KMS-11 (cell line): ENCODE results near the gene NLE1.
"Not testable (repeated sequence)": the region's sequence is repeated elsewhere in the genome, so short reads cannot be mapped to it uniquely, and the experiment has no call there.

Experiments
- H2AFZ ChIP-seq: fragments of 200-600 bp; sonication (generic); 2 replicates; pipeline ENCODE4 v1.6.1; 2016; ENCODE audit warnings: antibody characterized with exemption, mixed run types, low read depth
- H3K27ac ChIP-seq: fragments of 200-600 bp; sonication (generic); 2 replicates; pipeline ENCODE4 v1.6.1; 2016; ENCODE audit warnings: mild to moderate bottlenecking, mixed run types
- H3K27me3 ChIP-seq: fragments of 200-600 bp; sonication (generic); 2 replicates; pipeline ENCODE4 v1.6.1; 2017; ENCODE audit warnings: mild to moderate bottlenecking, low read depth, mixed run types, moderate library complexity; ENCODE audit not compliant: insufficient read depth
- H3K36me3 ChIP-seq: fragments of 200-600 bp; sonication (generic); 2 replicates; pipeline ENCODE4 v1.6.1; 2017; ENCODE audit warnings: mild to moderate bottlenecking, mixed run types; ENCODE audit not compliant: insufficient read depth
- H3K4me1 ChIP-seq: fragments of 200-600 bp; sonication (generic); 2 replicates; pipeline ENCODE4 v1.6.1; 2016; ENCODE audit warnings: mild to moderate bottlenecking, low read depth, mixed run types; ENCODE audit not compliant: poor library complexity, severe bottlenecking
- H3K4me2 ChIP-seq: fragments of 200-600 bp; sonication (generic); 2 replicates; pipeline ENCODE4 v1.7.0; 2016; ENCODE audit warnings: mild to moderate bottlenecking, mixed run types
- H3K4me3 ChIP-seq: fragments of 200-600 bp; sonication (generic); IDR thresholded peaks from 2 replicates; pipeline ENCODE4 v1.6.1; 2017; ENCODE audit warnings: low read depth, low read length, mixed read lengths; ENCODE audit not compliant: insufficient read depth
- H3K79me2 ChIP-seq: fragments of 200-600 bp; sonication (generic); 2 replicates; pipeline ENCODE4 v1.6.1; 2016; ENCODE audit warnings: low read depth, mixed run types; ENCODE audit not compliant: insufficient read depth
- H3K9ac ChIP-seq: fragments of 200-600 bp; sonication (generic); 2 replicates; pipeline ENCODE4 v1.6.1; 2016; ENCODE audit warnings: mild to moderate bottlenecking, mixed run types
- H4K20me1 ChIP-seq: fragments of 200-600 bp; sonication (generic); 2 replicates; pipeline ENCODE4 v1.6.1; 2016; ENCODE audit warnings: mild to moderate bottlenecking, mixed run types; ENCODE audit not compliant: insufficient read depth
- TF ChIP-seq, protein P1 (sequence below): fragments of 200-600 bp; sonication (generic); conservative IDR thresholded peaks from 2 replicates; pipeline ENCODE4 v1.6.1; 2017; ENCODE audit warnings: low read depth, mild to moderate bottlenecking, antibody characterized with exemption, low read length, moderate library complexity, mixed read lengths

The NLE1 gene

DNA sequence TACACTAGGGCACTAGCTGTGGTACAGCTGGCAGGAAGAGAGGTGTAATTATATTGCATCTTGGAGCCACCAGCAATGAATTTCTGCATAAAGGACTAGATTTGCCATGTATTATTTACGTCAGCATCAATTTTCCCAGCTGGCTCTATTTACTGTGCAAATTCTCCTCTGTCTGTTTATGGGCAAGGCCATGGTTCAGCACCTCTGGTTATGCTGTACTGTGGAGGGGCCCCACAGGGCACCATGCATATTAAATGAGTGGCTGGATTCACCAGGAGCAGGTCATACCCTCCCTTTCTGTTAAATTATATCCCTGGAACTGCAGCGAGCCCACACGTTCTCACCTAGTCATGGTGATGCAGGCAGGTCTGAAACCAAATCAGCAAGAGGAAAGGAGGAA, 42.2 kb downstream of the NLE1 start:
- Histone ChIP-seq H3K27ac (no peak overlapping the region), H3K9ac (no peak overlapping the region), H3K4me2 (no peak overlapping the region), H3K79me2 (no peaks in the 10 kb centered on the region), H3K4me1 (no peaks in the 10 kb centered on the region), H3K4me3 (no peak overlapping the region), H2AFZ (no peak overlapping the region), H3K36me3 (0 out of 2 replicates have a peak, but pooled peaks cover 5% of the 10 kb centered on the region), H4K20me1 (no peaks in the 10 kb centered on the region), H3K27me3 (no peaks in the 10 kb centered on the region)
- TF ChIP-seq, protein P1, sequence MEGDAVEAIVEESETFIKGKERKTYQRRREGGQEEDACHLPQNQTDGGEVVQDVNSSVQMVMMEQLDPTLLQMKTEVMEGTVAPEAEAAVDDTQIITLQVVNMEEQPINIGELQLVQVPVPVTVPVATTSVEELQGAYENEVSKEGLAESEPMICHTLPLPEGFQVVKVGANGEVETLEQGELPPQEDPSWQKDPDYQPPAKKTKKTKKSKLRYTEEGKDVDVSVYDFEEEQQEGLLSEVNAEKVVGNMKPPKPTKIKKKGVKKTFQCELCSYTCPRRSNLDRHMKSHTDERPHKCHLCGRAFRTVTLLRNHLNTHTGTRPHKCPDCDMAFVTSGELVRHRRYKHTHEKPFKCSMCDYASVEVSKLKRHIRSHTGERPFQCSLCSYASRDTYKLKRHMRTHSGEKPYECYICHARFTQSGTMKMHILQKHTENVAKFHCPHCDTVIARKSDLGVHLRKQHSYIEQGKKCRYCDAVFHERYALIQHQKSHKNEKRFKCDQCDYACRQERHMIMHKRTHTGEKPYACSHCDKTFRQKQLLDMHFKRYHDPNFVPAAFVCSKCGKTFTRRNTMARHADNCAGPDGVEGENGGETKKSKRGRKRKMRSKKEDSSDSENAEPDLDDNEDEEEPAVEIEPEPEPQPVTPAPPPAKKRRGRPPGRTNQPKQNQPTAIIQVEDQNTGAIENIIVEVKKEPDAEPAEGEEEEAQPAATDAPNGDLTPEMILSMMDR, result no peak

DNA sequence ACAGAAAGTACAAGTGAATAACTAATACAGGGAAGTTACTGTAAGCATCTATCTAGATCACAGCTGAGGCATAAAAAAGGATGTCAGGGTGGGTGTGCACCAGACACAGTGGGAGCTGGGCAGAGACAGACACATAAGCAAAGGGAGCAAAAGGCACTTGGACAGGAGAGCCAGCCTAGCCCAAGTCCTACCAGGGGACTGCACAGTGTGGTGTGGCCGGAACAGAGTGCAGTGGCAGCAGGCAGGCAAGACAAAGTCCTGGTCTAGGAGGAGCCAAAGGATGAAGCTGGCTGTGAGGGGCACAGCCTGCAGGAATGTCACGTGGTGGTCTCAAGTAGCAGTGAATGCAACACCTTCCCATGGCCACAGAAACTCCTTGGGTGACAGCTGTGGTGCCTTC, 44.3 kb downstream of the NLE1 start:
- no peaks in the 10 kb centered on the region for H3K79me2 ChIP-seq
- no peak overlapping the region for H3K4me2 ChIP-seq
- H3K36me3 ChIP-seq, result 0 out of 2 replicates have a peak, but pooled peaks cover 5% of the 10 kb centered on the region
- no peaks in the 10 kb centered on the region for H4K20me1 ChIP-seq
- no peak overlapping the region for H3K27ac ChIP-seq
- H2AFZ ChIP-seq, result no peak overlapping the region
- H3K4me3 ChIP-seq, result no peak overlapping the region
- no peak overlapping the region for H3K9ac ChIP-seq
- H3K27me3 ChIP-seq, result no peaks in the 10 kb centered on the region
- no peaks in the 10 kb centered on the region for H3K4me1 ChIP-seq
- TF ChIP-seq, protein P1, result no peak

DNA sequence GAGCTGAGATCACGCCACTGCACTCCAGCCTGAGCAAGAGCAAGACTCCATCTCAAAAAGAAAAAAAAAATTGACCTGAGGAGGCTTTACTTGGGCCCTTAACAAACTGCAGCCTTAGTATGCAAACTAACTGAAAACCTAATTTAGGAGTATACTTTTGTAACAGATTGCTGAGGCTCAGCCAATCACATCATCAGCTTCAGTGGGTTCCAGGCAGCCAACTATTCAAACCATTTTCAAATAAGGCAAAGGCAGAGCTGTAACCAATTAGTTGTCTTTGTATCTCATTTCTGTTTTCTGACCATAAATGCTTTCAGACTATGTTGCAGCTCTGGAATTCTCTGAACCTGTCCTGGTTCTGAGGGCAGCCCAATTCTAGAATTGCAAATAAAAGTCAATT, 46.4 kb downstream of the NLE1 start:
- Histone ChIP-seq H3K27me3 (no peaks in the 10 kb centered on the region), H3K4me3 (no peak overlapping the region), H3K9ac (no peak overlapping the region), H3K79me2 (no peaks in the 10 kb centered on the region), H3K4me1 (no peaks in the 10 kb centered on the region), H4K20me1 (no peaks in the 10 kb centered on the region), H3K36me3 (0 out of 2 replicates have a peak, but pooled peaks cover 5% of the 10 kb centered on the region), H2AFZ (no peak overlapping the region), H3K27ac (no peak overlapping the region), H3K4me2 (no peak overlapping the region)
- TF ChIP-seq, protein P1, result no peak

DNA sequence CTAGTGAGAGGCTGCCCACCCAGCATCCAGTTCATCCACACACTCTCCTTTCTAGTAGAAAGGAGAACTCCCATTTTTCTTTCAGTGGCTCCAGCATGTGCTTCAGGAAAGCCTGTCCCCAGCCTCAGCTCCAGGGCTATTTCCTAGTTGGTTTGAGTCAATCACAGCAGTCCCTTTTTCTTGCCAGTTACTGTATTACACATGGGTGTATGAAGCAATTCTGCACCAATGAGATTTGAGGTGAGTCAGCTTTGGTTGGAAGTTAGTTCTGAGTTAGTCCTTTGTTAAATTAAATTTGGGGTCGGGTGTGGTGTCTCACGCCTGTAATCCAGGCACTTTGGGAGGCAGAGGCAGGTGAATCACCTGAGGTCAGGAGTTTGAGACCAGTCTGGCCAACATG, 47.2 kb downstream of the NLE1 start:
- TF ChIP-seq, protein P1, result no peak
- no peaks in the 10 kb centered on the region for H4K20me1 ChIP-seq
- no peaks in the 10 kb centered on the region for H3K27me3 ChIP-seq
- no peaks in the 10 kb centered on the region for H3K36me3 ChIP-seq
- H2AFZ ChIP-seq, result no peak overlapping the region
- H3K27ac ChIP-seq, result no peak overlapping the region
- peaks cover 2% of the 10 kb centered on the region for H3K4me1 ChIP-seq
- H3K9ac ChIP-seq, result no peak overlapping the region
- H3K79me2 ChIP-seq, result no peaks in the 10 kb centered on the region
- H3K4me3 ChIP-seq, result no peak overlapping the region
- H3K4me2 ChIP-seq, result no peak overlapping the region

DNA sequence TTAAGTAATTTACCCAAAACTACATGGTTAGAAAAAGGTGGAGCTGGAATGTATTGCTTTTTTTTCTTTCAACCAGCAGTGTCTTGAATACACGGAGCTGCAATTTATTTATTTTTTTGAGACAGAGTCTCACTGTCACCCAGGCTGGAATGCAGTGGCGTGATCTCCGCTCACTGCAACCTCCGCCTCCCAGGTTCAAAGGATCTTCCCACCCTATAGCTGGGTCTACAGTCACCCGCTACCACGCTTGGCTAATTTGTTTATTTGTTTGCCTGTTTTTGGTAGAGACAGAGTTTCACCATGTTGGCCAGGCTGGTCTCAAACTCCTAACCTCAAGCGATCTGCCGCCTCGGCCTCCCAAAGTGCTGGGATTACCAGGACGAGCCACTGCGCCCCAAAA, 51.4 kb downstream of the NLE1 start:
- not testable (repeated sequence) for H3K4me3 ChIP-seq, H3K27ac ChIP-seq, H4K20me1 ChIP-seq, H3K36me3 ChIP-seq, H2AFZ ChIP-seq, H3K4me2 ChIP-seq, H3K27me3 ChIP-seq, H3K9ac ChIP-seq
- Histone ChIP-seq H3K4me1 (peaks cover 29% of the 10 kb centered on the region), H3K79me2 (peaks cover 22% of the 10 kb centered on the region; the same call in 1 of the 2 replicates)
